WTC11 (cell line): ENCODE data around the gene LCNL1. TPM values are rescaled to one million over a fixed set of nuclear protein-coding genes. Genes with fewer than 3 reads are reported as not detected.

ENCODE experiments used
- ATAC-seq: fragments of 200-7000 bp; cut with Tn5 transposase; 2 replicates; pipeline ENCODE4 v1.10.0; 2021; ENCODE audit warnings: mild to moderate bottlenecking, moderate library complexity
- CTCF ChIA-PET: fragments of 300-600 bp; sonication (Branson Sonifier 250); formaldehyde crosslinking; loops from one replicate; lab custom pipeline; 2021; ENCODE audit warnings: antibody characterized with exemption; lab: Charles Lee
- POLR2A ChIA-PET: fragments of 350-600 bp; sonication (Branson Sonifier 250); formaldehyde crosslinking; loops from one replicate; lab custom pipeline; 2021; ENCODE audit warnings: antibody characterized with exemption; lab: Charles Lee
- DNase-seq: peaks from one replicate; pipeline ENCODE4 v3.0.0; 2021; ENCODE audit warnings: low spot score
- H3K27ac Mint-ChIP-seq: 2 replicates; pipeline ENCODE4 v1.8.0; 2021; ENCODE audit warnings: mixed read lengths
- H3K27me3 Mint-ChIP-seq: 2 replicates; pipeline ENCODE4 v1.8.0; 2021; ENCODE audit warnings: low read depth, mild to moderate bottlenecking, moderate library complexity, mixed read lengths
- H3K36me3 Mint-ChIP-seq: 2 replicates; pipeline ENCODE4 v1.8.0; 2021; ENCODE audit warnings: mixed read lengths
- H3K4me1 Mint-ChIP-seq: 2 replicates; pipeline ENCODE4 v1.8.0; 2022; ENCODE audit warnings: mixed read lengths
- H3K4me3 Mint-ChIP-seq: 2 replicates; pipeline ENCODE4 v1.8.0; 2021; ENCODE audit warnings: mild to moderate bottlenecking, moderate library complexity, mixed read lengths
- H3K9me3 Mint-ChIP-seq: 2 replicates; pipeline ENCODE4 v1.8.0; 2021; ENCODE audit warnings: mixed read lengths
- CREB1 ChIP-seq: sonication (generic); formaldehyde crosslinking; IDR thresholded peaks from 2 replicates; pipeline ENCODE4 v1.8.0; 2023; ENCODE audit warnings: mild to moderate bottlenecking, missing genetic modification reagents
- ETV6 ChIP-seq: sonication (generic); formaldehyde crosslinking; IDR thresholded peaks from 2 replicates; pipeline ENCODE4 v1.8.1; 2022; ENCODE audit warnings: mild to moderate bottlenecking, missing genetic modification reagents
- FOXJ3 ChIP-seq: sonication (generic); formaldehyde crosslinking; IDR thresholded peaks from 2 replicates; pipeline ENCODE4 v1.9.0; 2021; ENCODE audit warnings: missing genetic modification reagents, mild to moderate bottlenecking, borderline replicate concordance
- FOXK1 ChIP-seq: sonication (generic); formaldehyde crosslinking; IDR thresholded peaks from 2 replicates; pipeline ENCODE4 v1.8.0; 2022; ENCODE audit warnings: mild to moderate bottlenecking, moderate library complexity, missing genetic modification reagents
- HMGA2 ChIP-seq: fragments of 250-450 bp; sonication (Bioruptor Pico); IDR thresholded peaks from 2 replicates; pipeline ENCODE4 v1.4.0; 2021; ENCODE audit warnings: mild to moderate bottlenecking, moderate library complexity
- NFE2L1 ChIP-seq: sonication (generic); formaldehyde crosslinking; IDR thresholded peaks from 2 replicates; pipeline ENCODE4 v1.8.1; 2023; ENCODE audit warnings: missing genetic modification reagents
- NR2C2 ChIP-seq: sonication (generic); formaldehyde crosslinking; IDR thresholded peaks from 2 replicates; pipeline ENCODE4 v1.8.0; 2022; ENCODE audit warnings: mild to moderate bottlenecking, missing genetic modification reagents
- PRRX2 ChIP-seq: fragments of 250-450 bp; sonication (Bioruptor Pico); IDR thresholded peaks from 2 replicates; pipeline ENCODE4 v1.8.0; 2021; ENCODE audit warnings: mild to moderate bottlenecking
- RELA ChIP-seq: sonication (generic); formaldehyde crosslinking; IDR thresholded peaks from 2 replicates; pipeline ENCODE4 v1.8.1; 2022; ENCODE audit warnings: missing genetic modification reagents, mild to moderate bottlenecking, borderline replicate concordance
- SMAD4 ChIP-seq: sonication (generic); formaldehyde crosslinking; IDR thresholded peaks from 2 replicates; pipeline ENCODE4 v1.8.0; 2022; ENCODE audit warnings: mild to moderate bottlenecking, missing genetic modification reagents
- SOX15 ChIP-seq: fragments of 250-450 bp; sonication (Bioruptor Pico); IDR thresholded peaks from 2 replicates; pipeline ENCODE4 v1.9.0; 2021; ENCODE audit warnings: mild to moderate bottlenecking
- TEAD4 ChIP-seq: sonication (generic); formaldehyde crosslinking; IDR thresholded peaks from 2 replicates; pipeline ENCODE4 v1.8.0; 2022; ENCODE audit warnings: mild to moderate bottlenecking, missing genetic modification reagents
- ZNF671 ChIP-seq: fragments of 250-450 bp; sonication (Bioruptor Pico); IDR thresholded peaks from 2 replicates; pipeline ENCODE4 v1.8.0; 2021; ENCODE audit warnings: mild to moderate bottlenecking
- total RNA-seq: library from RNA; stranded (reverse); gene quantifications from 3 replicates; pipeline ENCODE4 v1.2.3, GENCODE V29; 2021
- TF ChIP-seq, protein P1 (sequence below): sonication (generic); formaldehyde crosslinking; conservative IDR thresholded peaks from 2 replicates; pipeline ENCODE4 v1.8.1; 2023; ENCODE audit warnings: mild to moderate bottlenecking, low read depth, missing genetic modification reagents, moderate library complexity
- TF ChIP-seq, protein P2 (sequence below): fragments of 250-450 bp; sonication (Bioruptor Pico); IDR thresholded peaks from 2 replicates; pipeline ENCODE4 v1.9.0; 2021; ENCODE audit warnings: moderate library complexity, mild to moderate bottlenecking, inconsistent platforms, borderline replicate concordance
- TF ChIP-seq, protein P3 (sequence below): sonication (generic); formaldehyde crosslinking; IDR thresholded peaks from 2 replicates; pipeline ENCODE4 v1.8.1; 2022; ENCODE audit warnings: low read depth, missing genetic modification reagents, borderline replicate concordance
- TF ChIP-seq, protein P4 (sequence below): fragments of 250-450 bp; sonication (Bioruptor Pico); conservative IDR thresholded peaks from 2 replicates; pipeline ENCODE4 v1.9.0; 2021; ENCODE audit warnings: mild to moderate bottlenecking
- TF ChIP-seq, protein P5 (sequence below): fragments of 250-450 bp; sonication (Bioruptor Pico); IDR thresholded peaks from 2 replicates; pipeline ENCODE4 v1.9.0; 2021; ENCODE audit warnings: mild to moderate bottlenecking
- TF ChIP-seq, protein P6 (sequence below): sonication (generic); formaldehyde crosslinking; IDR thresholded peaks from 2 replicates; pipeline ENCODE4 v1.8.0; 2022; ENCODE audit warnings: mild to moderate bottlenecking, missing genetic modification reagents

LCNL1 gene
- total RNA-seq, 1 experiment from 2014 or later, result 0.50 TPM

DNA sequence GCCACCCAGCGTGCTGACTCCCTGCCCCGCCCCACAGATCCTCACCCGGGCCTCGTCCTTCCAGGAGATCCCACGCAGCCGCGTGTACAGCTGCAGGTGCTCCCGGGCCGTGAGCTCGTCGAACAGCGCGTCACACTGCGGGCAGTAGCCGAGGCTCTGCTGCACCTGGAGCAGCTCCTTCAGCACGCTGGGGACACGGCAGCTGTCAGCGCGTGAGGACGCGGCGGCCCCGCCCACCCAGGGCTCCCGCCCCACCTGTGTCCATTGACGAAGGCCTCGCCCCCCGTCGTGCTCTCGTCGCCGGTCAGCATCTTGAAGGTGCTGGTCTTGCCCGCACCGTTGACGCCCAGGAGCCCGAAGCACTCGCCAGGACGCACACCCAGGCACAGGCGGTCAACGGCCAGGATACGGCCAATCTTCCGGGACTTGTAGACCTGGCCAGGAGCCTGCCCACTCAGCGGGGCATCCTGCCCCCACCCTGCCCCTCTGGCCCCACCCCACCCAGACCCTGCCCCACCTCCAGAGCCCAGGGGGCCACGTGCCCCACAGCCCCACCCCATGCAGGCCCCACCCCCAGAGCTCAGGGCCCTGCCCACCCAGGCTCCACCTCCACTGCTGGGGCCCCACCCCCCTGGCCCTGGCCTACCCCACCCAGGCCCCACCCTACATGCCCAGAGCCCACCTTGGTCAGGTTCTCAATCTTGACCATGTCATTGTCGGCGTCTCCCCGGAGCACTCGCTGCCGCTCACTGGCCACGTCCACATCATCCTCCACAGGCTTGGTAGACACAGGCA, 27.3 kb downstream of the LCNL1 start:
- H3K9me3 Mint-ChIP-seq, result peaks cover under 1% of the 10 kb centered on the region; the same call in 1 of the 2 replicates
- H3K27ac Mint-ChIP-seq, result no peak overlapping the region
- TF ChIP-seq, protein P1, sequence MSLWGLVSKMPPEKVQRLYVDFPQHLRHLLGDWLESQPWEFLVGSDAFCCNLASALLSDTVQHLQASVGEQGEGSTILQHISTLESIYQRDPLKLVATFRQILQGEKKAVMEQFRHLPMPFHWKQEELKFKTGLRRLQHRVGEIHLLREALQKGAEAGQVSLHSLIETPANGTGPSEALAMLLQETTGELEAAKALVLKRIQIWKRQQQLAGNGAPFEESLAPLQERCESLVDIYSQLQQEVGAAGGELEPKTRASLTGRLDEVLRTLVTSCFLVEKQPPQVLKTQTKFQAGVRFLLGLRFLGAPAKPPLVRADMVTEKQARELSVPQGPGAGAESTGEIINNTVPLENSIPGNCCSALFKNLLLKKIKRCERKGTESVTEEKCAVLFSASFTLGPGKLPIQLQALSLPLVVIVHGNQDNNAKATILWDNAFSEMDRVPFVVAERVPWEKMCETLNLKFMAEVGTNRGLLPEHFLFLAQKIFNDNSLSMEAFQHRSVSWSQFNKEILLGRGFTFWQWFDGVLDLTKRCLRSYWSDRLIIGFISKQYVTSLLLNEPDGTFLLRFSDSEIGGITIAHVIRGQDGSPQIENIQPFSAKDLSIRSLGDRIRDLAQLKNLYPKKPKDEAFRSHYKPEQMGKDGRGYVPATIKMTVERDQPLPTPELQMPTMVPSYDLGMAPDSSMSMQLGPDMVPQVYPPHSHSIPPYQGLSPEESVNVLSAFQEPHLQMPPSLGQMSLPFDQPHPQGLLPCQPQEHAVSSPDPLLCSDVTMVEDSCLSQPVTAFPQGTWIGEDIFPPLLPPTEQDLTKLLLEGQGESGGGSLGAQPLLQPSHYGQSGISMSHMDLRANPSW, result no peak
- no peak for TF ChIP-seq ZNF671 (CRISPR knock-in tag)
- TF ChIP-seq FOXK1, result no peak
- TF ChIP-seq, all 79 proteins: peak for 0
- H3K27me3 Mint-ChIP-seq, result peaks cover 1% of the 10 kb centered on the region; the same call in 1 of the 2 replicates
- ChIA-PET CTCF (interaction anchor here (0.6 to 2.3 kb wide), 7 partner anchors 19 to 593 kb away, joined by 3 to 10 read pairs (median 4); partner anchors contain the start of gene ABCA2), POLR2A (interaction anchor here (1.0 kb wide), 1 partner anchor 10 kb away, joined by 3 read pairs; no protein-coding TSS in a partner anchor)
- H3K4me1 Mint-ChIP-seq, result no peaks in the 10 kb centered on the region
- H3K4me3 Mint-ChIP-seq, result no peak overlapping the region
- H3K36me3 Mint-ChIP-seq, result no peaks in the 10 kb centered on the region
- DNase-seq (no peak), ATAC-seq (no peak)

DNA sequence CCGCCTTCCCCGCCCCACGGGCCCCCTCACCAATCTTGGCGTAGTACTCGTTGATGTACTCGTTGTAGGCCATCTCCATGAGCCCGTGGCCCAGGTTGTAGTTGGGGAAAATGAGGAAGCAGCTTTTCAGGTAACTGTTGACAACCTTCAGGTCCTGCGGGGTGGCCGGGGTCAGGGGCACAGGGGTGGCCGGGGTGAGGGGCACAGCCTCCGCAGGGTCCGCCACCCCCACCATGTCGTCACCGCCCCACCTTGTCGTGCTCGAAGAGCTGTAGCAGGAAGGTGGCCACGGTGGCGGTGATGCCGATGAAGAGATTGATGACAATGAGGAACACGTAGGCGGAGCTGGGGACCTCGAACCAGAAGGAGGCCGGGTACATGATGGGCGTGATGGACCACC, 28.4 kb downstream of the LCNL1 start:
- no peak for ATAC-seq

DNA sequence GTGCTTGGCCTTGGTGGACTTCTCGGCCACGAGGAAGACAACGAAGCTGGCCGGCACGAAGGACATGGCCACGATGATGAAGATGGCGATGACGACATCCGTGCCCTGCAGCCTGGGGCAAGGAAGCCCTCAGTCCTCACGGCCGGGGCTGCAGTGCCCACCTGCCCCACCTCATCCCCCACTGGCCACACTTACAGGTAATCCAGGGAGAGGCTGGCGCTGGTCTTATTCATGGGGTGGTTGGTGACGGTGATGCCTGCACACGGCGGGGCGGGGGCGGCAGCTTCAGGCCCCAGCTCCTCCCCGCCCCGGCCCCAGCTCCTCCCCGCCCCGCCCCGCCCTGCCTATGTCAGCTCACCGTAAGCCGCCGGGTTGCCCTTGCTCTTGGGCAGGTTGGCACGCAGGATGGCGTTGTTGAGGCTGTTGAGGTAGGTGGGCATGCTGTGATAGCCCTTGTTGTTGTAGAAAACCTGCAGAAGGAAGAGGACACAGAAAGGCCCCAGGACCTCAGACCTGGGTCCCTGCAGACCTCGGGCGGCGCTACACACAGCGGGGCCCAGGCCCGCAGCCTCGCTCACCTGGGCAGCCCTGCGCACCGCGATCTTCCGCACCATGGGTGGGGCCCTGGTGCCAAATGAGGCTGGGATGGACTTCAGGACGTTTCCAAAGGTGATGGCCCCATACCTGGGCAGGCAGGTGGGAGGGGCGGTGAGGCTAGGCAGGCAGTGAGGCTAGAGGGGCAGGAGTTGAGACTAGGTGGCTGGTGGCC, 29.3 kb downstream of the LCNL1 start:
- DNase-seq (no peak), ATAC-seq (no peak)
- H3K27ac Mint-ChIP-seq, result no peak overlapping the region
- H3K9me3 Mint-ChIP-seq, result no peaks in the 10 kb centered on the region
- H3K4me3 Mint-ChIP-seq, result no peak overlapping the region
- POLR2A ChIA-PET, result interaction anchor here (0.6 kb wide), 1 partner anchor 360 kb away, joined by 3 read pairs; no protein-coding TSS in a partner anchor
- CTCF ChIA-PET, result interaction anchor here (0.5 to 3.3 kb wide), 5 partner anchors 15 to 34 kb away, joined by 3 to 14 read pairs (median 7); partner anchors contain the start of genes ABCA2 and CLIC3
- no peaks in the 10 kb centered on the region for H3K27me3 Mint-ChIP-seq
- peaks cover 8% of the 10 kb centered on the region for H3K36me3 Mint-ChIP-seq
- no peaks in the 10 kb centered on the region for H3K4me1 Mint-ChIP-seq
- TF ChIP-seq SOX15 (CRISPR knock-in tag), result no peak
- TF ChIP-seq, protein P2, sequence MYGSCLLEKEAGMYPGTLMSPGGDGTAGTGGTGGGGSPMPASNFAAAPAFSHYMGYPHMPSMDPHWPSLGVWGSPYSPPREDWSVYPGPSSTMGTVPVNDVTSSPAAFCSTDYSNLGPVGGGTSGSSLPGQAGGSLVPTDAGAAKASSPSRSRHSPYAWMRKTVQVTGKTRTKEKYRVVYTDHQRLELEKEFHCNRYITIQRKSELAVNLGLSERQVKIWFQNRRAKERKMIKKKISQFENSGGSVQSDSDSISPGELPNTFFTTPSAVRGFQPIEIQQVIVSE (CRISPR knock-in tag), result no peak
- no peak for TF ChIP-seq PRRX2
- TF ChIP-seq RELA (CRISPR knock-in tag), result no peak
- TF ChIP-seq FOXJ3 (CRISPR knock-in tag), result no peak
- no peak for TF ChIP-seq HMGA2 (CRISPR knock-in tag)
- TF ChIP-seq, protein P3, sequence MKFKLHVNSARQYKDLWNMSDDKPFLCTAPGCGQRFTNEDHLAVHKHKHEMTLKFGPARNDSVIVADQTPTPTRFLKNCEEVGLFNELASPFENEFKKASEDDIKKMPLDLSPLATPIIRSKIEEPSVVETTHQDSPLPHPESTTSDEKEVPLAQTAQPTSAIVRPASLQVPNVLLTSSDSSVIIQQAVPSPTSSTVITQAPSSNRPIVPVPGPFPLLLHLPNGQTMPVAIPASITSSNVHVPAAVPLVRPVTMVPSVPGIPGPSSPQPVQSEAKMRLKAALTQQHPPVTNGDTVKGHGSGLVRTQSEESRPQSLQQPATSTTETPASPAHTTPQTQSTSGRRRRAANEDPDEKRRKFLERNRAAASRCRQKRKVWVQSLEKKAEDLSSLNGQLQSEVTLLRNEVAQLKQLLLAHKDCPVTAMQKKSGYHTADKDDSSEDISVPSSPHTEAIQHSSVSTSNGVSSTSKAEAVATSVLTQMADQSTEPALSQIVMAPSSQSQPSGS (CRISPR knock-in tag), result no peak
- no peak for TF ChIP-seq NR2C2 (CRISPR knock-in tag)
- TF ChIP-seq, protein P4, sequence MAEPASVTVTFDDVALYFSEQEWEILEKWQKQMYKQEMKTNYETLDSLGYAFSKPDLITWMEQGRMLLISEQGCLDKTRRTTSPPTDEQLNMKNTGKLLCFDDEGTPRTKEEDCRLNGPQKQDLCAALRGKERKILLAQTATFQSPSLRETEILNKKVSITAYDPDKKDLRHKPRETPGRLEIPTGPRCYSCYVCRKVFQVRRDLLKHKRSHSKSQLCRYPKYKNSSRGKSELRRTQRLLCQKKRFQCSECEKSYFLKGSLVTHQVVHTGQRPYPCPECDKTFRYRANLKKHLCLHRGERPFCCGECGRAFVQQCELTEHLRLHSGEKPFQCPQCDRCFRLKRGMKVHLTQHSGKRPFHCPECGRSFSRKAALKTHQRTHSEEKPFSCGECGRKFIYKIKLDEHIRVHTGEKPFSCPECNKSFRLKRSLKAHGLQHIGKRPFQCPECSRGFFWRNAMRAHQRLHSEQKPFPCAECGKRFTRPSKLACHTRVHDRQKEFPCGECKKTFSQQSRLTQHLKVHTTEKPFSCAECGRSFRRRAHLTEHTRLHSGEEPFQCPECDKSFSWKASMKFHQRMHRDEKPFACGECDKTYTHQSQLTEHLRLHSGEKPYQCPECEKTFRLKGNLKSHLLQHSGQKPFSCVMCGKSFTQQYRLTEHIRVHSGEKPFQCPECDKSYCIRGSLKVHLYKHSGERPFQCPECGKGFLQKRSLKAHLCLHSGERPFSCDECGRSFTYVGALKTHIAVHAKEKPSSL (CRISPR knock-in tag), result no peak

More for the DNA sequence above, 28.4 kb downstream of the LCNL1 start:
- TF ChIP-seq, protein P5, sequence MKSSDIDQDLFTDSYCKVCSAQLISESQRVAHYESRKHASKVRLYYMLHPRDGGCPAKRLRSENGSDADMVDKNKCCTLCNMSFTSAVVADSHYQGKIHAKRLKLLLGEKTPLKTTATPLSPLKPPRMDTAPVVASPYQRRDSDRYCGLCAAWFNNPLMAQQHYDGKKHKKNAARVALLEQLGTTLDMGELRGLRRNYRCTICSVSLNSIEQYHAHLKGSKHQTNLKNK, result no peak
- TF ChIP-seq NFE2L1 (CRISPR knock-in tag) (no peak), ETV6 (CRISPR knock-in tag) (no peak), RELA (CRISPR knock-in tag) (no peak), SMAD4 (no peak), TEAD4 (CRISPR knock-in tag) (no peak), CREB1 (CRISPR knock-in tag) (no peak)
- TF ChIP-seq, protein P6, sequence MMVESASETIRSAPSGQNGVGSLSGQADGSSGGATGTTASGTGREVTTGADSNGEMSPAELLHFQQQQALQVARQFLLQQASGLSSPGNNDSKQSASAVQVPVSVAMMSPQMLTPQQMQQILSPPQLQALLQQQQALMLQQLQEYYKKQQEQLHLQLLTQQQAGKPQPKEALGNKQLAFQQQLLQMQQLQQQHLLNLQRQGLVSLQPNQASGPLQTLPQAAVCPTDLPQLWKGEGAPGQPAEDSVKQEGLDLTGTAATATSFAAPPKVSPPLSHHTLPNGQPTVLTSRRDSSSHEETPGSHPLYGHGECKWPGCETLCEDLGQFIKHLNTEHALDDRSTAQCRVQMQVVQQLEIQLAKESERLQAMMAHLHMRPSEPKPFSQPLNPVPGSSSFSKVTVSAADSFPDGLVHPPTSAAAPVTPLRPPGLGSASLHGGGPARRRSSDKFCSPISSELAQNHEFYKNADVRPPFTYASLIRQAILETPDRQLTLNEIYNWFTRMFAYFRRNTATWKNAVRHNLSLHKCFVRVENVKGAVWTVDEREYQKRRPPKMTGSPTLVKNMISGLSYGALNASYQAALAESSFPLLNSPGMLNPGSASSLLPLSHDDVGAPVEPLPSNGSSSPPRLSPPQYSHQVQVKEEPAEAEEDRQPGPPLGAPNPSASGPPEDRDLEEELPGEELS (CRISPR knock-in tag), result no peak
- TF ChIP-seq, all 79 proteins: peak for 0
- ChIA-PET CTCF (interaction anchor here (1.1 to 2.3 kb wide), 3 partner anchors 15 to 24 kb away, joined by 3 to 10 read pairs (median 7); partner anchors contain the start of genes ABCA2 and CLIC3), POLR2A (no interaction called here)
- Mint-ChIP-seq H3K4me1 (no peaks in the 10 kb centered on the region), H3K27ac (no peak overlapping the region), H3K27me3 (no peaks in the 10 kb centered on the region), H3K9me3 (no peaks in the 10 kb centered on the region), H3K36me3 (peaks cover 2% of the 10 kb centered on the region; the same call in 1 of the 2 replicates), H3K4me3 (no peak overlapping the region)
- no peak for DNase-seq
